ENCODE results near the gene KPNB1. TPM values are rescaled to one million over a fixed set of nuclear protein-coding genes. Genes with fewer than 3 reads are reported as not detected.

The KPNB1 gene
- total and polyA plus RNA-seq, 10 of the 15 experiments (the other 5 are each of a cell fraction or from before 2014, with no cell fraction given), result 67.8 to 525 (median 246) TPM

- no peak for TF ChIP-seq ZBTB4 (CRISPR knock-in tag; IDR thresholded peaks at IDR 0.05)
- no peak for TF ChIP-seq MYC (IDR thresholded peaks at IDR 0.05; ENCODE audit: insufficient read depth, insufficient read length, insufficient replicate concordance, low read length, severe bottlenecking)
- TF ChIP-seq LARP7 (IDR thresholded peaks at IDR 0.05), result no peak
- no peak for TF ChIP-seq HDAC2 (IDR thresholded peaks at IDR 0.05)
- TF ChIP-seq EGR1 (IDR thresholded peaks at IDR 0.05; ENCODE audit: borderline replicate concordance in 1 of 2, low read depth in 2 of 2, low read length in 2 of 2), result no peak
- no peak for TF ChIP-seq RFX5 (IDR thresholded peaks at IDR 0.05; ENCODE audit: low read depth, low read length)
- no peak for TF ChIP-seq CHD4 (IDR thresholded peaks at IDR 0.05)
These were observed 67.6 kb downstream of the KPNB1 start (continued) for GRCh38 chr17:47717261-47717697.

GRCh38 chr17:47717979-47718621 lies 68.4 kb downstream of the KPNB1 start:
- Histone ChIP-seq H3K4me2 (ENCODE audit: control insufficient read depth, insufficient read depth) (peak overlapping the region; percentile 54; the same call in 1 of the 2 replicates), H3K9ac (ENCODE audit: control insufficient read depth, insufficient read depth, low read length) (no peak overlapping the region), H3K27me3 (replicated peaks in 1 of 2; ENCODE audit: control insufficient read depth in 2 of 2, insufficient read depth in 2 of 2, low read length in 1 of 2) (peaks cover 0 to 5% of the 10 kb centered on the region in 2 experiments; a peak in 3 of 4 replicates), H3K4me1 (ENCODE audit: control insufficient read depth, insufficient read depth, low read length) (peaks cover 88% of the 10 kb centered on the region), H3K27ac (ENCODE audit: control insufficient read depth, insufficient read depth) (no peak overlapping the region), H2AFZ (ENCODE audit: control insufficient read depth, low read depth, low read length) (no peak overlapping the region), H3K36me3 (ENCODE audit: control insufficient read depth in 2 of 2, insufficient read depth in 2 of 2, low read length in 1 of 2) (no peaks in the 10 kb centered on the region), H3K79me2 (ENCODE audit: control insufficient read depth, insufficient read depth, low read length) (no peaks in the 10 kb centered on the region), H3K4me3 (no peak overlapping the region), H3K9me3 (replicated peaks; ENCODE audit: control insufficient read depth, insufficient read depth, low read length) (no peaks in the 10 kb centered on the region), H4K20me1 (ENCODE audit: control insufficient read depth, insufficient read depth) (no peaks in the 10 kb centered on the region; the same call in 1 of the 2 replicates)
- CTCF ChIA-PET, result interaction anchor here (0.6 to 9.0 kb wide), 12 partner anchors 9 to 299 kb away, joined by 3 to 229 read pairs (median 6); partner anchors contain the start of gene TBX21
- POLR2A ChIA-PET, result interaction anchor here (0.6 to 7.3 kb wide), 6 partner anchors 10 to 113 kb away, joined by 3 to 76 read pairs (median 6); partner anchors contain the start of genes LRRC46, MRPL10 and TBX21
- intact Hi-C loops (cut with micrococcal nuclease; ENCODE audit: unreplicated experiment), result loop anchor here (2.0 kb wide), 1 partner anchor 19 kb away; no protein-coding TSS in a partner anchor
- SMC1A ChIA-PET (ENCODE audit: uncharacterized antibody, unreplicated experiment), result interaction anchor here (1.0 to 5.9 kb wide), 8 partner anchors 9 to 69 kb away, joined by 3 to 56 read pairs (median 9); partner anchors contain the start of genes TBKBP1 and TBX21
- no TSS peak for BruUV-seq (replicated peaks)
- no peak for ATAC-seq
- no peak for FAIRE-seq
- RAD21 ChIA-PET (ENCODE audit: unreplicated experiment), result interaction anchor here (1.0 to 8.3 kb wide), 10 partner anchors 10 to 69 kb away, joined by 3 to 142 read pairs (median 5); partner anchors contain the start of genes TBKBP1 and TBX21
- TF ChIP-seq MYC (IDR thresholded peaks at IDR 0.05; ENCODE audit: insufficient read depth, insufficient read length, insufficient replicate concordance, low read length, severe bottlenecking) (no peak), MAX (IDR thresholded peaks at IDR 0.05; ENCODE audit: low read depth, low read length) (no peak), PKNOX1 (IDR thresholded peaks at IDR 0.05) (peak; percentile 72)
- 23% methylated on average over 9 of the region's 9 CpGs for WGBS (ENCODE audit: insufficient coverage, insufficient replicate concordance, low lambda C conversion rate, missing lambda C conversion rate)
- in situ Hi-C loops (cut with MboI), result no loop called here
- DNase-seq (ENCODE audit: low read depth, low spot score), result no peak

Measured in GM12878 (cell line).